HS-5 (cell line): ENCODE data around the gene SYNPO2L.
"Not testable (repeated sequence)": the region's sequence is repeated elsewhere in the genome, so short reads cannot be mapped to it uniquely, and the experiment has no call there.

Source experiments
- DNase-seq: peaks from one replicate; pipeline ENCODE4 v3.0.0-alpha.2; 2012; ENCODE audit warnings: low read depth

Gene SYNPO2L, protein sequence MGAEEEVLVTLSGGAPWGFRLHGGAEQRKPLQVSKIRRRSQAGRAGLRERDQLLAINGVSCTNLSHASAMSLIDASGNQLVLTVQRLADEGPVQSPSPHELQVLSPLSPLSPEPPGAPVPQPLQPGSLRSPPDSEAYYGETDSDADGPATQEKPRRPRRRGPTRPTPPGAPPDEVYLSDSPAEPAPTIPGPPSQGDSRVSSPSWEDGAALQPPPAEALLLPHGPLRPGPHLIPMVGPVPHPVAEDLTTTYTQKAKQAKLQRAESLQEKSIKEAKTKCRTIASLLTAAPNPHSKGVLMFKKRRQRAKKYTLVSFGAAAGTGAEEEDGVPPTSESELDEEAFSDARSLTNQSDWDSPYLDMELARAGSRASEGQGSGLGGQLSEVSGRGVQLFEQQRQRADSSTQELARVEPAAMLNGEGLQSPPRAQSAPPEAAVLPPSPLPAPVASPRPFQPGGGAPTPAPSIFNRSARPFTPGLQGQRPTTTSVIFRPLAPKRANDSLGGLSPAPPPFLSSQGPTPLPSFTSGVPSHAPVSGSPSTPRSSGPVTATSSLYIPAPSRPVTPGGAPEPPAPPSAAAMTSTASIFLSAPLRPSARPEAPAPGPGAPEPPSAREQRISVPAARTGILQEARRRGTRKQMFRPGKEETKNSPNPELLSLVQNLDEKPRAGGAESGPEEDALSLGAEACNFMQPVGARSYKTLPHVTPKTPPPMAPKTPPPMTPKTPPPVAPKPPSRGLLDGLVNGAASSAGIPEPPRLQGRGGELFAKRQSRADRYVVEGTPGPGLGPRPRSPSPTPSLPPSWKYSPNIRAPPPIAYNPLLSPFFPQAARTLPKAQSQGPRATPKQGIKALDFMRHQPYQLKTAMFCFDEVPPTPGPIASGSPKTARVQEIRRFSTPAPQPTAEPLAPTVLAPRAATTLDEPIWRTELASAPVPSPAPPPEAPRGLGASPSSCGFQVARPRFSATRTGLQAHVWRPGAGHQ

DNA sequence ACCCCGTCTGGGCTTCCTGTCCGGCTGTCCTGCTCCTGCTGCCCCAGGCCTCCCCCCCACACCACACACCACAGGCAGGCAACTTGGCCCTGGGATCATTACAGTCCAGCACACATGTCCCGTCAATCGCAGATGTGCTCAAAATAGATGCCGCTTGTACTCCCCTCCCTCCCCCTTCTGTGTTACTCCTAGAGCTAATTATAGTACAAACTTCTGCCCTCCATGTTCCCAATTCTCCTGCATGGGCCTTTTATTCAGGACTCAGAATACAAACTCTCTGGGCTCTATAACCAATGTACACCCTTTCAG, at the start of gene SYNPO2L:
Gene SYNPO2L (minus strand): TSS at position 40 of the 309 bp plus-strand sequence. CDS start 107 bp downstream, outside the sequence.
- DNase-seq = no peak

DNA sequence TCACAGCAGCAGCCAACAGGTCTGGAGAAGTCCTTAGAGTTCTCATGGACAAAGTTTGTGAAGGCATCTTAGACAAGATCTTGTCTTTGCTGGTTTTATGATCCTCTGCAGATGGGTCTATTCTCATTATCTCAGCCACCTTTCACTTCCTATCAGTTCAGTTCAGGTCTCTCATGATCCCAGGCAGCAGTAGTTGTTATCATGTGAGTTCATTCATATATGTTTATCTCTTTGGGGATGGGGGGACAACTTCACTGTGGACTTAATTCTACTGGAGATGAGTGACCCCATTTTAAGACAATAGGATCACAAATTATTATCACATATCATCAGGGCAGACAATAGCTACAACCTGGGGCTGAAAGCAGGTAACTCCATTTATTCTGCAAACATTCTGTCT, 48.1 kb upstream of the SYNPO2L start:
- DNase-seq = not testable (repeated sequence)

DNA sequence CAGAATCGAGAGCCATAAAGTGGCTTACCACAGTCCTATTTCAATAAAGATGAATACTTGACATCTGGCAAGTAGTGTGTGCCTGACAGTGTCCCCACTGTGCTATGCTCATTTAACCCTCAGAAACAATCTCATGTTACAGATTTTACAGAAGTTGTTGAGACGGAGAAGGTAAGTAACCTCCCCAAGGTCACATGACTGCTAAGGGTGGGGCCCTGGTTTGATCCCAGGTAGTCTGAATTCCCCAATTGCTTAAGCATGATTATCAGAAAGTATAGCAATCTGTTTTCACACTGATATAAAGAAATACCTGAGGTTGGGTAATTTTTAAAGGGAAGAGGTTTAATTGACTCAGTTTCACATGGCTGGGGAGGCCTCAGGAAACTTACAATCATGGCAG, 43.0 kb upstream of the SYNPO2L start:
- not testable (repeated sequence) for DNase-seq

DNA sequence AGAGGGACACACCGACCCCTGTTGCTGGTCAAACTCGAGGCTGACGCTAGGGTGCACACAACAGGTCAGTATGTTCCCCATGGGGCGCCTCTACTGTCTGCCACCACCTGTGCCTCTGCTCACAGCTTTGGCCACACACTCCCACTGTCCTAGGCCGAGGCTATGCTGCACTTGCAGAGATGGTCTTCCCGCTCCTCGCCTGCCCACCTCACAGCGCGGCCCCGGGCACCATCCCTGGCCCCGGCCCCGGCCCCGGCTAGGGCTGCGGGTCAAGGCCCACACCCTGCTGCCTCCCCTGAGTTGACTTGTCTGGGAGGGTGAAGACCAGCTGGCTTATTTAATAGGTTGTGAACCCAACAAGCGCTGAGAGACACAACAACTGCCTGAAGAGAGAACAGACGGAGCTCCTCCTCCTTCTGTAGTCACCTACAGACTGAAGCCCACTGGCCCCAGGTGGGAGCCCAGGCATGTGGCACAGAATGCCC, 41.9 kb upstream of the SYNPO2L start, which contains the start of gene AGAP5:
Gene AGAP5 (minus strand): TSS at position 435 of the 485 bp plus-strand sequence. CDS start 354 bp downstream, at position 81.
- DNase-seq = not testable (repeated sequence)

DNA sequence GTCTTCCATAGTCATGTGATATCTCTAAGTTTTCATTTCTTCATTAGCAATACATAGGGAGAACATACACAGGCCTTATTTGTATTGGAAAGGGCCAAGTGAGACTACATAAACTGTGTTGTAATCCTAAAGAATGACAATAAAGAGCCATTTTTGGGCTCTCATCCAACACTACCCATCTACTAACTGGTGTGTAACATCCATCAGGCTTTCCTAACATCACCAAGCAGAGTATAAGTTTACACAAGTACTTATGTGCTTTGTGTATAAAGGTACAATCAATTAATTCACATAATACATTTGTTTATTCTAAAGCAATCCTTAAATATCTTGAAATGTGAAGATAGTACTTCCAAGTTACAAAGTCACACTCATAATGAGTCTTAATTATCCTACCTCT, 39.5 kb upstream of the SYNPO2L start:
- not testable (repeated sequence) for DNase-seq

DNA sequence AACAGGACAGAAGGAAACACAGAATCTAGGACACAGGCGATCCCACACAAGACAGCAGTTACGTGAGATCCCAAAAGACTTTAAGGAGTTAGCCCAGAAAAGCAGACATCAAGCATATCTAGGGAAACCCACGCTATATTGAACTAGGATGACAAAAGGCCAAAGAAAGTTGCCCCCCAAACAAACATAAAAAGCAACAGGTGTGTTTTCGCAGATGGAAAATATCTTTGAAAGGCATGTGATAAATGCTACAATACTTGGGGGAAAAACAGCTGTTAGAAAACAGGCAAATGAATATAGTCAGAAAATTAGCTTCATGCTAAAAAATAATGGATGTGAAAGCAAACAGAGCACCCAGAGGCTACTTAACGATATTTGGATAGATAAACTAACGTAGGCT, 34.9 kb upstream of the SYNPO2L start:
- DNase-seq = not testable (repeated sequence)

DNA sequence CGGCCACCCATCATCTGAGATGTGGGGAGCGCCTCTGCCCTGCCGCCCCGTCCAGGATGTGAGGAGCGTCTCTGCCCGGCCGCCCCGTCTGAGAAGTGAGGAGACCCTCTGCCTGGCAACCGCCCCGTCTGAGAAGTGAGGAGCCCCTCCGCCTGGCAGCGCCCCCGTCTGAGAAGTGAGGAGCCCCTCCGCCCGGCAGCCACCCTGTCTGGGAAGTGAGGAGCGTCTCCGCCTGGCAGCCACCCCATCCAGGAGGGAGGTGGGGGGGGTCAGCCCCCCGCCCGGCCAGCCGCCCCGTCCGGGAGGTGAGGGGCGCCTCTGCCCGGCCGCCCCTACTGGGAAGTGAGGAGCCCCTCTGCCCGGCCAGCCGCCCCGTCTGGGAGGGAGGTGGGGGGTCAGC, 33.8 kb upstream of the SYNPO2L start:
- not testable (repeated sequence) for DNase-seq

DNA sequence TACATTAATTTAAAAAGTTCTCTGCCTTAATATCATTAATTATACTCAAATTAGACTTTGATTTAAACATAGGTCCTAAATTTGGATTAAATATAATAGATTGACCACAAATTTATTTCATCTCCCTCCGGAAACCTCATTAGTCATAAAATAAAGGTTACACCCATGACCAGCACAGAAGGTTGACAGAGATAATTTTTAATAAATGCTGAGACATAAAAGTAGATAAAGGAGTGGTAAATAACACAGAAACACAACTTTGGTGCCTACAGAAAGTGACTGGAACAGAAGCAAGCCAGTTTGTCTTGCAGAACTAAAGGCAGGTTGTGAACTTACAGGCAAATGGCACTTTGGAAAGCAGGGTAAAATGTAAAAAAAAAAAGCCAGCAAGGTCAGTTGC, 31.8 kb upstream of the SYNPO2L start:
- not testable (repeated sequence) for DNase-seq

DNA sequence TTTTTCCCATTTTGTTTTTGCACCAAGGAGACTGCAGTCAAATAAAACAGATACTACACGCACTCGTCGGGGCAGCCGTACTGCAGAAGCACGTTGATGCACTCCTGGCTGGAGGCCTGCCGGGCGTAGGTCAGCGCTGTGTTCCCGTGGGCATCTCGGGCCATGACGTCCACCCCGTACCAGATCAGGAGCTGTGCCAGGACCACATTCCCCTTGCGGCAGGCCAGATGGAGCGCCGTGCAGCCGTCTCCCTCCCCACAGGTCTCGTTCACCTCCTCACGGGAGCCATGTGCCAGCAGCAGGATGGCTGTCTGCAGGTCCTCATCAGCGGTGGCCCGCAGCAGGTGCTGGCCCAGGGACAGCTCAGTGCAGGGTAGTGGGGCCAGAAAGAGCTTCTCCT, 18.7 kb upstream of the SYNPO2L start:
- DNase-seq = not testable (repeated sequence)

DNA sequence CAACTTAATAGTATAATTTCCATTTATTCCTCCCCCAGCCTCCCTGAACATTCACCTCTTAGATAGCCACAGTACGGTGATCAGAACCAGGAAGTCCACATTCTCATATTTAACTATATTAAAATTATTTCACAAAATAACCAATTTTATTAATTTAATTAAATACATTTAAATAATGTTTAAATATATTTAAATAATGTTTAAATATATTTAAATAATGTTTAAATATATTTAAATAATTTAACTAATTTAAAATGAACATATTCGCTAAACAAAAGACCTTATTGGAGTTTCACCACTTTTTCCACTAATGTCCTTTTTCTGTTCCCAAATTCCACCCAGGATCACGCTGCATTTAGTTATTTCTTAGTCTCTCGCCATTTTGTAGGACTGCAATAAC, 12.5 kb upstream of the SYNPO2L start:
- DNase-seq = not testable (repeated sequence)

DNA sequence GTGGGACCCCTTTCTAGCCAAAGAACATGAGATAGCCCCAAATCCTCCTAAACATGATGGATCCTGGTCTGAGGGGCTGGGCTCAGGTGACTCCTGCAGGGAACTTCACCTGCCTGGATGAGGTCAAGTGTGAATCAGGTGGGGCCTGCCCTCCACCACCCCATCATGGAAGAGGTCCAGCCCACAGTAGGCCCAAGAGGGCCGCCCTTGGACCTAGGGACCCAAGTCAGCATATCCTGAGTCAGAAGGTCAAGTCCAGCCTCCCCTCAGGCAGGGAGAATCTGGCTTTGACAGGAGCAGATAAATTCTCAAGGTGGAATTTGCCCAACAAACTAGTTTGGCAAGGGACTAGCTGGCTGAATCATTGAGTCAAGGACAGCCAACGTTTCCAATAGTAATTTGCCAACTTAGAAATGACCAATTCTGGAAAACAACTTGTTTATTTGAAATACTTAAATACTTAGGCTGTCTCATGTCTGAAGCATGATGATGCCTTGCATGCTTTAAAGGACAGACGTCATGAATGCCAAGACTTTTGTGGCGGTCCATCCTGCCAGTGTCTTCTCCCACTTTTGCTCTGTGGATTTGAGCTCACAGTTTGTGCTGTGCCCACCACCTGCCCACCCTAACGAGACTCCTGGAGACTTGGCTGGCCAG, 10.5 kb upstream of the SYNPO2L start:
- not testable (repeated sequence) for DNase-seq

DNA sequence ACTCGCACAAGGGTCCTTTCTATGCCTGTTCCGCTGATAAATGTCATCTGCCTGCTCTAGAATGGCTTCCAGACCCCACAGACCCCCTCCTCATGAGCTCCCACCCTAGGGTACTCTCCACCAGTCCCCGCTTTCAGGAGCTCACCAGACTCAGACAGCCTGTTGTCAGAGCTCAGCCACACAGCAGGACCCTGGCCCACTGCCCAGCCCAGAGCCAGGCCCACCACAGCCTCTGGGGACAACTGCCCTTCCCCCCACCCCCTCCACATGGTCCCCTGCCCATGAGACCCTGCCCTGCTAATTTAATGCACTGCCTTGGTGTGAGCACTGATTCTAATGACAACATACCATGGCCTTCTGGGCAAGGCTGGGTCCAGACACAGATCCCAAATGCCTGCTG, 9.8 kb upstream of the SYNPO2L start:
- not testable (repeated sequence) for DNase-seq

DNA sequence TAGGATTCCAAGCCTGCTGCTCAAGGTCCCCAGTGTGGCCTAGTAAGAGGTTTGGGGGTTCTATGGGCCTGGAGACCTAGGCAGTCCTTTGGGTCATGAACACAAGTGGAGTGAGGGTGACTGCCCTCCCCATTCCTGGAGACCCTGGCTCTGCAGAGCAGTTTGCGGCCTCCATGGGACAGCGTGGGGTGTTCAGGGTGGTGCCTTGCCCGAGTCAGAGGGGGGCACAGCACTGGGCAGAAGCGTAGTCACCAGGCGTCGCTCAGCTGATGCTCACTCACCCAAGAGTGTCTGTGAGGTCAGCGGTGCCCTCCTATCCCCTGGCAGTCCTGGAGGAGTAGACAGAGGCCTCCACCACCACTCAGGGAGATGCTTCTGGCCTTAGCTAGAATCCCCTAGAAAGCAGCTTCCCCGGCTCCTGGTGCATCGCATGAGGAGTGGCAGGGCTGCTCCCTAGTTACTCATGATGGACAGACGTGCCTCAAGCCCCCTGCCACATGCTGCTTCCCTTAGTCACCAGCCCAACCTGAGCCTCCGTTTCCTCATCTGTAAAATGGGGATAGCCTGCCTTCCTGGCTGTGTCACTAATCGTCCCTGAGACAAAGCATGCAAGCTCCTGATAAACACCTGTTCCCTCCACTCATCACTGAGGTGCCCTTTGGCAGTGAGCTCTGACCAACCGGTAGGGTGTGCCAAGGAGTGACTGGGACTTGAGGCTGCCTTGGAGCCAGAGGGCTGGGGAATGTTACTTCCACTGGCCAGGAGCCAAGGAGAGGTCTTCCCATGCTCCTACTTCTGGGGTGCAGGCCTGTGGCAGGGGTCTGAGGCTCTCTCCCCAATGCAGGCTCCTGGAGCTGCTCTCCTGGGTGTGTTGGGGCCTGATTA, 8.6 kb upstream of the SYNPO2L start:
- not testable (repeated sequence) for DNase-seq

DNA sequence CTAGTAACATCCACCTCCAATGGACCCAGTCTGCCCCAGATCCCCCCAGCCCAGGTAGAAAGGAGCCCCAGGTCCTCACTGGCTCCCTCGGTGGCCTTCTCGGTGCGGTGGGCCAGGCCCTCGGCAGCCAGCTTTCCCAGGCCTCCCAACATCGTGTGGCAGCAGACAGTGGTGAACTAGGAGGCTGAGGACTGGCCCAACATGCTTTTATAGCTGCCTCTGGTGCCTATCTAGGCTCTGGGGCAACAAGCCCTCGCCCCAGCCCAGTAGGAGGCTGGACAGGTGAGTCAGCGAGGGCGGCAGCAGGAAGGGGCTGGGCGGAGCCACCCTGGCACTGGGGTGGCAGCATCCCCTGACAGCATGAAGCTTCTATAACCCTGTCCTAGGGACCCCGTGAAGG, 7.8 kb upstream of the SYNPO2L start:
- DNase-seq = not testable (repeated sequence)

DNA sequence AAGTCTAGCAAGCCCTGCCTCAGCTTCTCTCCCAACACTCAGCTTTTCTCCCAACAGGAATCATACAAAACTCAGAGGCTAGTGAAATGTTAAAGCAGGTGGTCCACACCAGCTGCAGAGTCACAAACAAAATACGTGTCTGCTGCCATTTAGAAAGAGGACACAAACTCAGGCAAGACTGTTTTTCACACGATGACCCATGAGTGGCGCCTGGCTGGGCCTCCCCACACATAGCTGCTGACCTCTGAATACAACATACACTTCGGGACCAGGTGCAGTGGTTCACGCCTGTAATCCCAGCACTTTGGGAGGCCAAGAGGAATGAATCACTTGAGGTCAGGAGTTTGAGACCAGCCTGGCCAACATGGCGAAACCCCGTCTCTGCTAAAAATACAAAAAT, 6.9 kb upstream of the SYNPO2L start:
- not testable (repeated sequence) for DNase-seq

DNA sequence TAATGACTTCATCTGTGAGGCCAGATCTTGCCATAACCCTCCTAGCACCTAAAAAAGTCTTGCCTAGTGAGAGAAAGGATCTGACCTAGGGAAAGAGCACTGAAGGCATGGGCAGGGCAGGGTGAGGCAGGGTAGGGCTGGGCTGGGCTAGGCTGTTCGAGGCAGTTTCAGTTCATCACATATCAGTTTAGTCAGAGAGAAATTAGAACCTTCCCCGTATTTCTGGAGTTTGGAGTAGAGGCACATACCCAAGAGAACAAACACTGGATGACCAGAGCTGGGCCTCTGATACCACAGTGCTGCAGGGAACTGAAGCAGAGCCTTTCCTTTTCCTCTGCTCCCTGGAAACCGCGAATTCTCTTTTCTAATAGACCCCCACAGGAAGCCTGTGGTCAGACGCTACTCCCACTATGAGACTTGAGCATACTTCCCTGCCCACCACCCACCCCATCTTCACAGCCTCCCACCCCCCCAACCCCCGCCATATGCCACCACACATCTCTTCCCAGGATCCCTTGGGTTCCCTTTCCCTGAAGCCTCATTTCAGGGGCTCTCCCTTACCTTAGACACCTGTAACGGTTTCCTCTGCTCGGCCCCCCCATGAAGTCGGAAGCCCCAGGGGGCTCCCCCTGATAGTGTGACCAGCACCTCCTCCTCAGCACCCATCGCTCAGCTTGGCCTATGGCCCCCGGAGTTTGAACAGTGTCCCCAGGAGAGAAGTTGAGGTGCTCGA, 406 bp downstream of the SYNPO2L start:
- DNase-seq = no peak

DNA sequence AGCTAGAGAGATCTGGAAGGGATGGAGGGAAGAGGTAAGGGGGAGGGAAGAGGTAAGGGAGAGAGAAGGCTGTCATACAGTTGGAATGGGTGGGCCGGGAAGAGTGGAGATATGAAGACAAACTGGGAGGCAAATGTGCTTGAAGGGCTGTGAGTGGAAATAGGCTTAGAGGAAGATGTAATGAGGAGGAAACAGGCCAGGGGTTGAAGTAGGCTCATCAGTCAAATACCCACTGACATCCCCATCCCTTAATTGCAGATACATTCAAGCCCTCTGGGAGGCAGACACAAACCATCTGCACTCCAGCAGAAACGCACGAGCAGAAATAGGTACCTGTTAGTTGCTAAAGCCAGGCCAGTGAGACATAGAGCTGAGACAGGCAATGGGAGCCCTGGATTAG, 2.1 kb downstream of the SYNPO2L start:
- no peak for DNase-seq

DNA sequence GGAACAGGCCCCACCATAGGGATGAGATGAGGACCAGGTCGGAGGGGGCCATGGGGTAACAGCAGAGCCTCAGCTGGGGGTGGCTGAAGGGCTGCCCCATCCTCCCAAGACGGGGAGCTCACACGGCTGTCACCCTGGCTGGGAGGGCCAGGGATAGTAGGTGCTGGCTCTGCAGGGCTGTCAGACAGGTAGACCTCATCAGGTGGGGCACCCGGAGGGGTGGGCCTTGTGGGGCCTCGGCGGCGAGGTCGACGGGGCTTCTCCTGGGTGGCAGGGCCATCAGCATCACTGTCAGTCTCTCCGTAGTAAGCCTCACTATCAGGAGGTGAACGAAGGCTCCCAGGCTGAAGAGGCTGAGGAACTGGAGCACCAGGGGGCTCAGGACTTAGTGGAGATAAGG, 2.6 kb downstream of the SYNPO2L start:
- DNase-seq = no peak

DNA sequence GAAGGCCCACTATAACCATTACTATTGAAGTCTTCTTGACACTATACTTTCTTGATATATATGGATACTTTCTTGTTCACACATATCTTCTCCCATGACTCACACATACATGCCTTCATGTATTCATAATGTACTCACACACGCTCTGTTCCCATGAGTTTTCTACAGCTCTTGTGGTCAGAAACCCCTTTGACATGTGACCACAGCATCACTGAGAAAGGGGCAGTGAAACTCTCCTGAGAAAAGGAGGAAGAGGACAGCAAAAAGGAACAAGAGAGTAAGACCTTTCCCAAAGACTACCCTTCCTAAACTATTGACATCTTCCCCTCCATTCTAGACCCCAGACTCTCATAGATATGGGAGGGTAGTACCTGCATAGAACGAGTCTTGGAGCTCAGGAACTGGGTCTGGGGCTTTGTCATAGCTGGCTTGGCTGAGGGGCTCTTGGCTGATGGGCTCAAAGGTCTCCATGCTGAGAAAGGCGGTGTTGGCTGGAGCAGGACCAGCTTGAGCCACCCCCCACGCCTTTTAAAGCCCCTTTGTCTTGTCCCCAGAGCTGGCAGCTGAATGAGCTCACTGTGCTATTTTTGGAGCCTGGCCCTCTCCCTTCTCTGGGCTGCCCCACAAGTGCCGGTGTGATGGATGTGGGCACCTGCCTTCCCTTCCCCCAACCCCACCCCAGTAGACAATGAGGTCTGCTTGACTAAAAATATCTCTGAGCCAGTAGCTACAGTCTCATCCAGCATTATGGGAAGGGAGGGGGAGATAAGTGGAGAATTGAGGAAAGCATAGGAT, 5.1 kb downstream of the SYNPO2L start:
- peak; percentile 61 for DNase-seq
